PC-3 (cell line): ENCODE measurements around the gene KCNT2. TPM values are rescaled to one million over a fixed set of nuclear protein-coding genes. Genes with fewer than 3 reads are reported as not detected.

Source experiments
- ATAC-seq: fragments of 200-7000 bp; cut with Tn5 transposase; 2 replicates; pipeline ENCODE4 v1.9.1; 2020; ENCODE audit warnings: mild to moderate bottlenecking, moderate library complexity
- BruUV-seq: library from RNA; stranded (reverse); fragments of 400-500 nt; replicated peaks from 2 replicates; lab custom pipeline; 2021; lab: Mats Ljungman, UMichigan
- CTCF ChIA-PET: fragments of 300-600 bp; sonication (Branson Sonifier 250); formaldehyde crosslinking; loops from one replicate; lab custom pipeline; 2022; ENCODE audit warnings: antibody characterized with exemption; lab: Charles Lee
- POLR2A ChIA-PET: fragments of 300-600 bp; sonication (Branson Sonifier 250); formaldehyde crosslinking; loops from one replicate; lab custom pipeline; 2022; ENCODE audit warnings: antibody characterized with exemption; ENCODE audit not compliant: unreplicated experiment; lab: Charles Lee
- DNase-seq: peaks from one replicate; pipeline ENCODE4 v3.0.0-alpha.2; 2015
- H2AFZ ChIP-seq: fragments of 300-600 bp; sonication (generic); 2 replicates; pipeline ENCODE4 v1.6.0; 2016; ENCODE audit warnings: antibody characterized with exemption, low read length
- H3F3A ChIP-seq: fragments of 300-600 bp; sonication (generic); one replicate; pipeline ENCODE4 v1.6.0; 2017; ENCODE audit warnings: antibody characterized with exemption, low read length, control low read depth, mild to moderate bottlenecking; ENCODE audit not compliant: unreplicated experiment
- H3K27ac ChIP-seq: fragments of 300-600 bp; sonication (generic); 2 replicates; pipeline ENCODE4 v1.5.1; 2016; ENCODE audit warnings: mild to moderate bottlenecking, low read length
- H3K27me3 ChIP-seq: fragments of 300-600 bp; sonication (generic); 2 replicates; pipeline ENCODE4 v1.6.1; 2016; ENCODE audit warnings: low read length, mixed read lengths
- H3K36me3 ChIP-seq: fragments of 300-600 bp; sonication (generic); 2 replicates; pipeline ENCODE4 v1.6.1; 2016; ENCODE audit warnings: low read depth, mixed run types, low read length, mixed read lengths
- H3K4me1 ChIP-seq: fragments of 300-600 bp; sonication (generic); 2 replicates; pipeline ENCODE4 v1.5.1; 2016; ENCODE audit warnings: low read length; ENCODE audit not compliant: insufficient read depth
- H3K4me2 ChIP-seq: fragments of 300-600 bp; sonication (generic); 2 replicates; pipeline ENCODE4 v1.6.0; 2016; ENCODE audit warnings: low read length
- H3K4me3 ChIP-seq: fragments of 300-600 bp; sonication (generic); 2 replicates; pipeline ENCODE4 v1.5.1; 2016; ENCODE audit warnings: mild to moderate bottlenecking, low read length, mixed read lengths
- H3K79me2 ChIP-seq: fragments of 300-600 bp; sonication (generic); 2 replicates; pipeline ENCODE4 v1.6.1; 2017; ENCODE audit warnings: low read length, mixed read lengths
- H3K9ac ChIP-seq: fragments of 300-600 bp; sonication (generic); 2 replicates; pipeline ENCODE4 v1.6.0; 2016; ENCODE audit warnings: mild to moderate bottlenecking, low read length
- H3K9me2 ChIP-seq: fragments of 300-600 bp; sonication (generic); replicated peaks from 2 replicates; pipeline ENCODE4 v1.6.1; 2016; ENCODE audit warnings: mixed run types, low read length, mixed read lengths
- H3K9me3 ChIP-seq: fragments of 300-600 bp; sonication (generic); 2 replicates; pipeline ENCODE4 v1.6.1; 2016; ENCODE audit warnings: low read length, mixed read lengths
- H4K20me1 ChIP-seq: fragments of 300-600 bp; sonication (generic); 2 replicates; pipeline ENCODE4 v1.6.1; 2016; ENCODE audit warnings: low read length, mixed read lengths
- CTCF ChIP-seq: fragments of 300-600 bp; sonication (generic); conservative IDR thresholded peaks from 2 replicates; pipeline ENCODE4 v1.5.1; 2017; ENCODE audit warnings: antibody characterized with exemption, low read depth, mild to moderate bottlenecking, low read length
- EZH2 ChIP-seq: fragments of 300-600 bp; sonication (generic); IDR thresholded peaks from one replicate; pipeline ENCODE4 v1.6.1; 2017; ENCODE audit warnings: antibody characterized with exemption, mild to moderate bottlenecking, low read length; ENCODE audit not compliant: unreplicated experiment
- EZH2phosphoT487 ChIP-seq: fragments of 300-600 bp; sonication (generic); IDR thresholded peaks from 2 replicates; pipeline ENCODE4 v1.6.1; 2018; ENCODE audit warnings: mild to moderate bottlenecking, antibody characterized with exemption, low read length, borderline replicate concordance
- intact Hi-C: fragments of 100-400 bp; cut with micrococcal nuclease; formaldehyde crosslinking; loops from 2 replicates; pipeline ENCODE4 v1.9.0; 2023
- total RNA-seq: library from RNA; depleted of rRNA; stranded (reverse); fragments of >200 nt; gene quantifications from 2 replicates; pipeline ENCODE4 v1.2.3, GENCODE V29; 2014

KCNT2 gene
- total RNA-seq, 1 experiment from 2014 or later = 0.26 TPM

DNA sequence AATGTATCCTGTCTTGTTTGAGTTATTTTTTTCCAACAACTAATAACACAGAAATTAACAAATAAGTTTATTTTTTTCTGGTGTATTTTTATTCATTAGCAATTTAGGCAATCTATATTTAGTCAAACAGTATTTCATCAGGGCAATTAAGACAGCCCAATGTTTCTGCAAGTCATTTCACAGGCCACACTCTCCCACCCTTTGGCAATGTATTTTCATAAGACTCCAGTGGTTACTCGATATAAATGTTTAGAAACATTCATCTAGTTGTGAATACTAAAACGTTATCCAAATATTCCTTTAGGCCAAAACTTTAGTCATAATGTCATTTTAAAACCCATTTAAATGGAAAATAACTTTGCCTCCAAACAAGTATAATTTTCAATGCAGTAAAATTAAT lies 142.1 kb downstream of the KCNT2 start:
- Histone ChIP-seq H3K9me2 (no peaks in the 10 kb centered on the region), H3K36me3 (no peaks in the 10 kb centered on the region), H3K27me3 (no peaks in the 10 kb centered on the region), H3K4me2 (0 out of 2 replicates have a peak overlapping the region, but pooled peaks have one; percentile 21), H3K9me3 (no peaks in the 10 kb centered on the region), H3K79me2 (no peaks in the 10 kb centered on the region), H3K9ac (no peak overlapping the region), H3K27ac (no peak overlapping the region), H4K20me1 (no peaks in the 10 kb centered on the region), H3K4me3 (no peak overlapping the region), H3K4me1 (peaks cover 31% of the 10 kb centered on the region), H3F3A (no peaks in the 10 kb centered on the region), H2AFZ (no peak overlapping the region)
- BruUV-seq = no TSS peak
- TF ChIP-seq CTCF (no peak), EZH2 (no peak), EZH2phosphoT487 (no peak)
- ATAC-seq = no peak
- CTCF ChIA-PET = no interaction called here
- POLR2A ChIA-PET = interaction anchor here (0.6 kb wide), 1 partner anchor 144 kb away, joined by 3 read pairs; no protein-coding TSS in a partner anchor
- intact Hi-C loops = loop anchor here (2.0 kb wide), 1 partner anchor 17 kb away; no protein-coding TSS in a partner anchor
- no peak for DNase-seq

DNA sequence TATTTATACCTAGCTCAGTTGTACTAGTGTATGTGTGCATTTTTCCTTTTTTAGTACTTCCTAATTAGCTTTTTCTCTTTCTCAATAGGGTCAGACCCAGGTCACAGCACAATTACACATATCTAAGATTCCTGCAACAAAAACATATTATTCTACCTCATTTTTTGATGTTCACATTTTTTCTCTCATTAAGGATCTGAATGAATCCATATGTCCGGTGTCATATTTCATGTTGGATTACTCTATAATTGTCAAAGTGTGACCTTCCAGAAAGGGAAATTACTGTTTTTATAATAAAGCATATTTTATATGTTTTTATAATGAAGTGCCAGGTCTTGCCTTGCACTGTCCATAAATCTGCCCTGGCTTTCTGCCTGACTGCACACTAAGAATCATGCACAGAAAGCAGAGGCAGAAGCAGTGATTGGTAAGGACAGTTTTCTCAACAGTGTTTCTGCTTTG lies 143.7 kb downstream of the KCNT2 start:
- Histone ChIP-seq H3K4me2 (no peak overlapping the region; the same call in 1 of the 2 replicates), H3K4me3 (no peak overlapping the region), H3K27ac (no peak overlapping the region), H3K9ac (no peak overlapping the region), H3K4me1 (peaks cover 31% of the 10 kb centered on the region), H4K20me1 (no peaks in the 10 kb centered on the region), H3K36me3 (no peaks in the 10 kb centered on the region), H2AFZ (no peak overlapping the region), H3F3A (no peaks in the 10 kb centered on the region), H3K79me2 (no peaks in the 10 kb centered on the region), H3K9me3 (no peaks in the 10 kb centered on the region), H3K27me3 (no peaks in the 10 kb centered on the region), H3K9me2 (no peaks in the 10 kb centered on the region)
- ATAC-seq (no peak; the same call in 1 of the 2 replicates), DNase-seq (peak; percentile 25)
- intact Hi-C loops = no loop called here
- ChIA-PET CTCF (no interaction called here), POLR2A (no interaction called here)
- BruUV-seq = no TSS peak
- TF ChIP-seq EZH2phosphoT487 (no peak), CTCF (no peak), EZH2 (no peak)

GRCh38 chr1:196462086-196462485 lies 146.2 kb downstream of the KCNT2 start:
- Histone ChIP-seq H3K27me3 (no peaks in the 10 kb centered on the region), H2AFZ (no peak overlapping the region), H4K20me1 (no peaks in the 10 kb centered on the region), H3K79me2 (no peaks in the 10 kb centered on the region), H3K4me3 (no peak overlapping the region), H3K4me1 (peaks cover 26% of the 10 kb centered on the region), H3K9me3 (no peaks in the 10 kb centered on the region), H3K27ac (no peak overlapping the region), H3K4me2 (no peak overlapping the region), H3K9me2 (no peaks in the 10 kb centered on the region), H3K9ac (no peak overlapping the region), H3F3A (no peaks in the 10 kb centered on the region), H3K36me3 (no peaks in the 10 kb centered on the region)
- ChIA-PET POLR2A (no interaction called here), CTCF (no interaction called here)
- no peak for ATAC-seq
- no peak for TF ChIP-seq CTCF
- TF ChIP-seq EZH2 = no peak
- TF ChIP-seq EZH2phosphoT487 = no peak
- BruUV-seq = no TSS peak
- DNase-seq = no peak
- intact Hi-C loops = no loop called here
